ENCODE results near the gene LSAMP.

The LSAMP gene

GRCh38 chr3:116449546-116450350, 4.5 kb upstream of the LSAMP start:
- peaks cover 3% of the 10 kb centered on the region for H3K27me3 Mint-ChIP-seq (ENCODE audit: low read depth, poor library complexity)
- peaks cover 34% of the 10 kb centered on the region for H3K4me1 Mint-ChIP-seq
- no peak for DNase-seq
- peaks cover under 1% of the 10 kb centered on the region for H3K36me3 Mint-ChIP-seq (ENCODE audit: low read depth)
- peak overlapping the region; percentile 44 for H3K27ac Mint-ChIP-seq
- H3K9me3 Mint-ChIP-seq, result peaks cover 1% of the 10 kb centered on the region
- no peak overlapping the region for H3K4me3 Mint-ChIP-seq
- TF ChIP-seq CTCF (IDR thresholded peaks at IDR 0.05), result no peak

GRCh38 chr3:116445990-116446389, 703 bp upstream of the LSAMP start:
- H3K4me3 Mint-ChIP-seq, result peak overlapping the region; percentile 96
- peak overlapping the region; percentile 37 for H3K27ac Mint-ChIP-seq
- H3K9me3 Mint-ChIP-seq, result no peaks in the 10 kb centered on the region
- H3K4me1 Mint-ChIP-seq, result peaks cover 66% of the 10 kb centered on the region
- no peaks in the 10 kb centered on the region for H3K27me3 Mint-ChIP-seq (ENCODE audit: low read depth, poor library complexity)
- no peaks in the 10 kb centered on the region for H3K36me3 Mint-ChIP-seq (ENCODE audit: low read depth)
- no peak for TF ChIP-seq CTCF (IDR thresholded peaks at IDR 0.05)
- DNase-seq, result no peak

GRCh38 chr3:116444819-116445310, 422 bp downstream of the LSAMP start:
- H3K4me1 Mint-ChIP-seq, result peaks cover 66% of the 10 kb centered on the region
- DNase-seq, result peak; percentile 42

GRCh38 chr3:116444115-116444747, 1.1 kb downstream of the LSAMP start:
- H3K27me3 Mint-ChIP-seq (ENCODE audit: low read depth, poor library complexity), result no peaks in the 10 kb centered on the region
- no peak for DNase-seq
- peak overlapping the region; percentile 96 for H3K4me3 Mint-ChIP-seq
- no peak for TF ChIP-seq CTCF (IDR thresholded peaks at IDR 0.05)
- H3K4me1 Mint-ChIP-seq, result peaks cover 63% of the 10 kb centered on the region
- H3K27ac Mint-ChIP-seq, result peak overlapping the region; percentile 80
- H3K9me3 Mint-ChIP-seq, result no peaks in the 10 kb centered on the region
- no peaks in the 10 kb centered on the region for H3K36me3 Mint-ChIP-seq (ENCODE audit: low read depth)

More at GRCh38 chr3:116444819-116445310, 422 bp downstream of the LSAMP start:
- peak overlapping the region; percentile 80 for H3K27ac Mint-ChIP-seq
- H3K36me3 Mint-ChIP-seq (ENCODE audit: low read depth), result no peaks in the 10 kb centered on the region
- no peak for TF ChIP-seq CTCF (IDR thresholded peaks at IDR 0.05)
- H3K27me3 Mint-ChIP-seq (ENCODE audit: low read depth, poor library complexity), result no peaks in the 10 kb centered on the region
- H3K9me3 Mint-ChIP-seq, result no peaks in the 10 kb centered on the region
- peak overlapping the region; percentile 96 for H3K4me3 Mint-ChIP-seq

GRCh38 chr3:116443191-116443661, 2.1 kb downstream of the LSAMP start:
- Mint-ChIP-seq H3K27ac (peak overlapping the region; percentile 51), H3K36me3 (ENCODE audit: low read depth) (no peaks in the 10 kb centered on the region), H3K9me3 (no peaks in the 10 kb centered on the region), H3K4me3 (peak overlapping the region; percentile 96), H3K27me3 (ENCODE audit: low read depth, poor library complexity) (no peaks in the 10 kb centered on the region), H3K4me1 (peaks cover 63% of the 10 kb centered on the region)
- no peak for DNase-seq
- TF ChIP-seq CTCF (IDR thresholded peaks at IDR 0.05), result no peak
